Mesothelial cell of epicardium (in vitro differentiated cells): ENCODE results near the gene SHISA5. TPM values are rescaled to one million over a fixed set of nuclear protein-coding genes. Genes with fewer than 3 reads are reported as not detected.

Experiments
- DNase-seq, 2 experiments: peaks; one replicate each; pipeline ENCODE4 v3.0.0; 2021; ENCODE audit warnings: low spot score in 2 of 2; ENCODE audit not compliant: unreplicated experiment in 2 of 2
- H3K27ac Mint-ChIP-seq: 2 replicates; pipeline ENCODE4 v1.8.0; 2021; ENCODE audit warnings: mixed read lengths
- H3K27me3 Mint-ChIP-seq: 2 replicates; pipeline ENCODE4 v1.8.0; 2021; ENCODE audit warnings: low read depth, mixed read lengths
- H3K36me3 Mint-ChIP-seq: 2 replicates; pipeline ENCODE4 v1.8.0; 2021; ENCODE audit warnings: mixed read lengths
- H3K4me1 Mint-ChIP-seq: 2 replicates; pipeline ENCODE4 v1.8.0; 2021; ENCODE audit warnings: mixed read lengths
- H3K4me3 Mint-ChIP-seq: 2 replicates; pipeline ENCODE4 v1.8.0; 2021; ENCODE audit warnings: mild to moderate bottlenecking, moderate library complexity, mixed read lengths
- H3K9me3 Mint-ChIP-seq: 2 replicates; pipeline ENCODE4 v1.8.0; 2021; ENCODE audit warnings: mixed read lengths
- total RNA-seq: library from RNA; stranded (reverse); gene quantifications from 3 replicates; pipeline ENCODE4 v1.2.1, GENCODE V29; 2021
- TF ChIP-seq, protein P1 (sequence below): fragments of 200-600 bp; sonication (generic); IDR thresholded peaks from one replicate; pipeline ENCODE4 v1.5.0; 2021; ENCODE audit warnings: antibody characterized with exemption; ENCODE audit not compliant: unreplicated experiment

Gene SHISA5
- total RNA-seq, 1 donor from 2014 or later = 154 TPM

- peak overlapping the region; percentile 81 for H3K4me3 Mint-ChIP-seq
- no peaks in the 10 kb centered on the region for H3K27me3 Mint-ChIP-seq
- H3K9me3 Mint-ChIP-seq = no peaks in the 10 kb centered on the region
- TF ChIP-seq, protein P1, sequence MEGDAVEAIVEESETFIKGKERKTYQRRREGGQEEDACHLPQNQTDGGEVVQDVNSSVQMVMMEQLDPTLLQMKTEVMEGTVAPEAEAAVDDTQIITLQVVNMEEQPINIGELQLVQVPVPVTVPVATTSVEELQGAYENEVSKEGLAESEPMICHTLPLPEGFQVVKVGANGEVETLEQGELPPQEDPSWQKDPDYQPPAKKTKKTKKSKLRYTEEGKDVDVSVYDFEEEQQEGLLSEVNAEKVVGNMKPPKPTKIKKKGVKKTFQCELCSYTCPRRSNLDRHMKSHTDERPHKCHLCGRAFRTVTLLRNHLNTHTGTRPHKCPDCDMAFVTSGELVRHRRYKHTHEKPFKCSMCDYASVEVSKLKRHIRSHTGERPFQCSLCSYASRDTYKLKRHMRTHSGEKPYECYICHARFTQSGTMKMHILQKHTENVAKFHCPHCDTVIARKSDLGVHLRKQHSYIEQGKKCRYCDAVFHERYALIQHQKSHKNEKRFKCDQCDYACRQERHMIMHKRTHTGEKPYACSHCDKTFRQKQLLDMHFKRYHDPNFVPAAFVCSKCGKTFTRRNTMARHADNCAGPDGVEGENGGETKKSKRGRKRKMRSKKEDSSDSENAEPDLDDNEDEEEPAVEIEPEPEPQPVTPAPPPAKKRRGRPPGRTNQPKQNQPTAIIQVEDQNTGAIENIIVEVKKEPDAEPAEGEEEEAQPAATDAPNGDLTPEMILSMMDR = no peak
- peak overlapping the region; percentile 9 for H3K27ac Mint-ChIP-seq
- H3K36me3 Mint-ChIP-seq = peaks cover 5% of the 10 kb centered on the region
- DNase-seq = no peak
- H3K4me1 Mint-ChIP-seq = peaks cover 43% of the 10 kb centered on the region
Measured at GRCh38 chr3:48445277-48445882, 58.6 kb downstream of the SHISA5 start.

DNA sequence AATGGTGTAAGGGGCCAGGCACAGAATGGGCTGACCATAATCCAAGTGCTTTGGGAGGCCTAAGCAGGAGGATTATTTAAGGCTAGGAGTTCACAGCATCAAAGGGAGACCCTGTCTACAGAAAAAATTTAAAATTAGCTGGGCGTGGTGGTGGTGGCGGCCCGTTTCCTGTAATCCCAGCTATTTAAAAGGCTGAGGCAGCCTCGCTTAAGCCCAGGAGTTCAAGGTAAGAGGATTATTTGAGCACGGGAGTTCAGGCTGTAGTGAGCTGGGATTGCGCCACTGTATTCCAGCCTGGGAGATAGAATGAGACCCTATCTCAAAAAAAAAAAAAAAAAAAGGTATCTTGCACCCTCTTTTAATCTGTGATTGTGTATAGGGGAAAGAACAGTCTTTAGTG lies 62.0 kb downstream of the SHISA5 start:
- Mint-ChIP-seq H3K4me1 (peaks cover 46% of the 10 kb centered on the region), H3K4me3 (peak overlapping the region; percentile 86), H3K27me3 (no peaks in the 10 kb centered on the region), H3K36me3 (peaks cover 5% of the 10 kb centered on the region), H3K27ac (peak overlapping the region; percentile 75), H3K9me3 (no peaks in the 10 kb centered on the region)
- TF ChIP-seq, protein P1 = no peak
- DNase-seq = no peak

DNA sequence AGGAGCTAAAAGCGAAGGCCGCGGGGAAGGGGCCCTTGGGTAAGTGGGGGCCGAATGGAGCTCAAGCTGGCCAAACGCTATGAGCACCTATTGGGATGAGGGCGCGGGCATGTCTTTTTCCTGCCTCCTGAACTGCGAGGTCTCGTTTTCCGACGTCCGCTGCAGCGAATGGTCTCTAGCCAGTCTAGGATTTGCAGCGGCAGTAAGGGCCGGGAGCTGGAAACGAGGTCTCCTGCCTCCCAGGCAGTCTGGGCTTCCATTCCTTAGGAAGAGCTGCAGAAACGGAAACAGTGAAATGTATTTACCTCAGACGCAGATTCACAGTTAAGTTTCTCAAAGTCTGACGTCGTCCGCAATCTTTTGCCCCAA lies 63.4 kb downstream of the SHISA5 start:
- no peak for DNase-seq
- Mint-ChIP-seq H3K27me3 (no peaks in the 10 kb centered on the region), H3K4me1 (peaks cover 36% of the 10 kb centered on the region), H3K36me3 (peaks cover 5% of the 10 kb centered on the region), H3K9me3 (no peaks in the 10 kb centered on the region), H3K27ac (peak overlapping the region; percentile 94), H3K4me3 (peak overlapping the region; percentile 86)
- TF ChIP-seq, protein P1 = no peak

DNA sequence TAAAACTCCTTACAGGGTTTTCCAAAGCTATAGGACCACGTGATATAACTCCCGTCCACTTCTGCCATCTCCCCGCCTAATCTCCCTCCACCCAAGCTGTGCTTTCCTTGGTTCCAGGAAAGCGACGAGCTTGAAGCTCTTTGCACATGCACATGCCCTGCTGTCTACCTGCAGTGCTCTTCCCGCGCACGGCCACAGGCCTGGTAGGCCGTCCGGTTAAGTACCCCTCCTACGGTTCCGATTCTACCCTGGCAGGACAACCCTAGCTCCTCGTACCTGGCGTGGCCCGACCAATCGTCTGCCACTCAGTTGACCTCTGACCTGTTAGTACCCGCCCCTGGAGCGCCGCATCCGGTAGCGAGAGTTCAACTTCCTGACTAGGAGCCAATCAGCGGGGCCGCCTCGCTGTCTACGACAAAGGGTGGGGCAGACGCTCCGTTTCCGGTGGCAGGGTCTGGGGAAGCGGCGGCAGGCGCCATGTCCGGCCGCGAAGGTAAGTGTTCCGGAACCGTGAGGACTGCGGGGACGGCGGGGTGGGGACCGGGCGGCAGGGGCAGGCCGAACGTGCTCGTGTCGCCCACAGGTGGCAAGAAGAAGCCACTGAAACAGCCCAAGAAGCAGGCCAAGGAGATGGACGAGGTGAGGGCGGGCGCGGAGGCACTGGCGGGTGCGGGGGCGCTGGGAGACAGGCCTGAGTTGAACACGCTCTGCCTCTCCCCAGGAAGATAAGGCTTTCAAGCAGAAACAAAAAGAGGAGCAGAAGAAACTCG lies 64.0 kb downstream of the SHISA5 start, which contains the start of the genes CCDC51 and TMA7:
Gene CCDC51 (minus strand): TSS at position 300 of the 770 bp plus-strand sequence. CDS start 4,991 bp downstream, outside the sequence.
Gene TMA7 (plus strand): TSS at position 438 of the 770 bp plus-strand sequence. CDS start 40 bp downstream, at position 478.
- Mint-ChIP-seq H3K4me3 (peak within 1 kb of the TSS; percentile 86), H3K27ac (peak within 1 kb of the TSS; percentile 94), H3K4me1 (peaks cover 34% of the 10 kb centered on the region), H3K9me3 (no peaks in the 10 kb centered on the region), H3K27me3 (no peaks in the 10 kb centered on the region), H3K36me3 (peaks cover 5% of the 10 kb centered on the region)
- TF ChIP-seq, protein P1 = no peak
- DNase-seq = peak; percentile 87 to 92

DNA sequence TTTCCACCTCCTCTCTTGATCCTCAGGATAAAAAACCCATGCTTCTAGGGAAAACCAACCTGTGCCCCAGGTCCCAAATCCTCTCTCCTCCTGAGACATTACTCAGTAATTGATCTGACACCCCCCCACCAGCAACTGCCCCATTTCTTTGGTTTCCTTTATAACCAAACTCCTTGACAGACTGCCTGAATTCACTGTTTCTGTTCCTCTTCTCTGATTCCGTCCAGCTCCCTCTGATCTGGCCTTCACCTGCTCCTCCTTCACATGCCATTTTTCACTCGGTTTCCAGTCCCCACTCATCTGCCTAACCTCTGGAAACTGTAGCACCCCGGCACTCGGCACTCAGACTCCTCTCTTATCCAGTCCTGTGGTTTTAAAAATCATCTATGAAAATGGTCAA lies 66.2 kb downstream of the SHISA5 start:
- Mint-ChIP-seq H3K27ac (no peak overlapping the region), H3K4me3 (no peak overlapping the region), H3K4me1 (peaks cover 52% of the 10 kb centered on the region), H3K27me3 (no peaks in the 10 kb centered on the region), H3K36me3 (peaks cover 2% of the 10 kb centered on the region), H3K9me3 (no peaks in the 10 kb centered on the region)
- no peak for DNase-seq
- TF ChIP-seq, protein P1 = no peak
